Omental fat pad (tissue), 4 donors: ENCODE measurements around the gene SDC4. TPM values are rescaled to one million over a fixed set of nuclear protein-coding genes. Genes with fewer than 3 reads are reported as not detected.
A peak's percentile ranks its signal among the peaks of the same experiment; 100 is the strongest.

Experiments
- ATAC-seq: fragments of 150-250 bp; one replicate; pipeline ENCODE4 v1.9.1; 2016; ENCODE audit warnings: mild to moderate bottlenecking, moderate library complexity; ENCODE audit not compliant: low FRiP score
- DNase-seq: peaks from one replicate; pipeline ENCODE4 v3.0.0-alpha.2; 2019; ENCODE audit warnings: low spot score
- CTCF ChIP-seq, 3 donors: fragments of 450-650 bp; IDR thresholded peaks; one replicate each; pipeline ENCODE4 v1.5.1; 2016 to 2017; ENCODE audit warnings: antibody characterized with exemption in 3 of 3, mild to moderate bottlenecking in 3 of 3, moderate library complexity in 2 of 3
- total RNA-seq, 4 donors: library from RNA; depleted of rRNA; stranded (reverse); fragments of >200 nt; gene quantifications; one replicate each; pipeline ENCODE4 v1.1.0, GENCODE V29; 2016

Gene SDC4
- total RNA-seq, 4 donors from 2014 or later, result 31.4 to 279 (median 103) TPM

- no peak for ATAC-seq
Observed at GRCh38 chr20:45306431-45306982, 41.7 kb downstream of the SDC4 start, which contains the start of gene RBPJL. Gene RBPJL (plus strand): TSS chr20:45306840. CDS start chr20:45306923, 83 bp downstream.

DNA sequence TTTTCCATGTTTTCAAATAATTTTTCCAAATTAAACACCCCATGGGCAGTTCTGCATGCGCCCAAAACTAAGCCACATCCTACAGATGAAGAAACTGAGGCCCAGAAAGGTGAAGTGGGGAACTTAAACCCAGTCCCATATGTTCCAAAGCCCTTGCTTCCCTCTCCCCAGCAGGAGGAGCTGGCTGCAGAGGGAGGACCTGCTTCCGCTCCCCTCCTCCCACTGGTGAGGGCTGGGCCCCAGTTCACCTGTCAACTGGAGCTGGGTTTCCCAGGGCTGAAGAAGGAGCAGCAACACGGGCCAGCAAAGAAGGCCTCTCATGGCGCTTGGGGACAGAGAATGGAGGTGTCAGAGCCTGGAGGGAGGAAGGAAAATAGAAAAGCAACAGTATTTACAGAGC, 43.0 kb downstream of the SDC4 start:
- DNase-seq (no peak), ATAC-seq (no peak)
- TF ChIP-seq CTCF (IDR thresholded peaks at IDR 0.05), result no peak

More at GRCh38 chr20:45306431-45306982, 41.7 kb downstream of the SDC4 start, which contains the start of gene RBPJL:
- TF ChIP-seq CTCF (IDR thresholded peaks at IDR 0.05), result peak in 2 of 3 donors; percentile 2 to 13
- no peak for DNase-seq

GRCh38 chr20:45304464-45304999, 43.7 kb downstream of the SDC4 start:
- DNase-seq, result no peak
- ATAC-seq, result no peak
- no peak for TF ChIP-seq CTCF (IDR thresholded peaks at IDR 0.05)

GRCh38 chr20:45303586-45304463, 44.4 kb downstream of the SDC4 start:
- ATAC-seq (no peak), DNase-seq (no peak)
- no peak for TF ChIP-seq CTCF (IDR thresholded peaks at IDR 0.05)

GRCh38 chr20:45301824-45302271, 46.4 kb downstream of the SDC4 start:
- TF ChIP-seq CTCF (IDR thresholded peaks at IDR 0.05), result no peak
- no peak for DNase-seq
- no peak for ATAC-seq

- no peak for TF ChIP-seq CTCF (IDR thresholded peaks at IDR 0.05)
- no peak for DNase-seq
- ATAC-seq, result no peak
Observed at GRCh38 chr20:45300961-45301360, 47.3 kb downstream of the SDC4 start.
